SK-N-SH (cell line): Measurements from ENCODE around the gene P2RX1.

ENCODE experiments used
- CTCF ChIP-seq: fragments of 200-600 bp; sonication (generic); IDR thresholded peaks from 2 replicates; pipeline ENCODE4 v1.6.1; 2017; ENCODE audit warnings: antibody characterized with exemption, mild to moderate bottlenecking, moderate library complexity
- EP300 ChIP-seq, 2 experiments: IDR thresholded peaks; 2 replicates each; pipeline versions ENCODE4 v1.4.0 to v1.6.1; 2012; ENCODE audit warnings: borderline replicate concordance in 1 of 2, low read depth in 1 of 2, low read length in 1 of 2
- EZH2phosphoT487 ChIP-seq: fragments of 200-600 bp; sonication (generic); IDR thresholded peaks from 2 replicates; pipeline ENCODE4 v1.6.1; 2017; ENCODE audit warnings: low read depth, mixed run types, mild to moderate bottlenecking, antibody characterized with exemption, moderate library complexity, borderline replicate concordance
- IRF3 ChIP-seq: fragments of 150-350 bp; IDR thresholded peaks from 2 replicates; pipeline ENCODE4 v1.6.1; 2016; ENCODE audit warnings: mild to moderate bottlenecking, low read depth, low read length
- MAX ChIP-seq: IDR thresholded peaks from 2 replicates; pipeline ENCODE4 v1.4.0; 2012; ENCODE audit warnings: low read depth
- MXI1 ChIP-seq: IDR thresholded peaks from 2 replicates; pipeline ENCODE4 v1.6.1; 2012; ENCODE audit warnings: mild to moderate bottlenecking, low read depth, low read length, improper control_type of control experiment
- NRF1 ChIP-seq: IDR thresholded peaks from 2 replicates; pipeline ENCODE4 v1.6.1; 2012; ENCODE audit warnings: low read depth, mild to moderate bottlenecking, low read length
- POLR2AphosphoS5 ChIP-seq: IDR thresholded peaks from 2 replicates; pipeline ENCODE4 v1.6.1; 2012; ENCODE audit warnings: low read depth, low read length
- REST ChIP-seq: IDR thresholded peaks from 2 replicates; pipeline ENCODE4 v1.6.1; 2012; ENCODE audit warnings: mild to moderate bottlenecking, low read depth, low read length, moderate library complexity
- SMC3 ChIP-seq: IDR thresholded peaks from 2 replicates; pipeline ENCODE4 v1.6.1; 2012; ENCODE audit warnings: low read depth, low read length, improper control_type of control experiment
- TAF1 ChIP-seq: IDR thresholded peaks from 2 replicates; pipeline ENCODE4 v1.6.1; 2012; ENCODE audit warnings: low read depth, mild to moderate bottlenecking, low read length, moderate library complexity, borderline replicate concordance
- USF2 ChIP-seq: fragments of 150-350 bp; IDR thresholded peaks from 2 replicates; pipeline ENCODE4 v1.6.1; 2017; ENCODE audit warnings: antibody characterized with exemption, low read length, low read depth, borderline replicate concordance
- ZBTB33 ChIP-seq: IDR thresholded peaks from 2 replicates; pipeline ENCODE4 v1.4.0; 2012; ENCODE audit warnings: low read depth, borderline replicate concordance

- TF ChIP-seq IRF3 (no peak), EP300 (IDR thresholded peaks at IDR 0.05; ENCODE audit: borderline replicate concordance in 1 of 2, low read depth in 1 of 2, low read length in 1 of 2) (no peak), ZBTB33 (no peak), CTCF (no peak), POLR2AphosphoS5 (no peak), TAF1 (no peak), NRF1 (no peak), EZH2phosphoT487 (no peak), SMC3 (no peak), USF2 (no peak), REST (no peak), MAX (no peak), MXI1 (no peak)
These were observed 55.1 kb downstream of the P2RX1 start for GRCh38 chr17:3860939-3861700.
